ENCODE measurements around the gene BAIAP2. TPM values are rescaled to one million over a fixed set of nuclear protein-coding genes. Genes with fewer than 3 reads are reported as not detected.

BAIAP2 gene
- polyA plus RNA-seq, 2 of the 4 experiments (the other 2 are of a cell fraction): 7.1 to 27.5 TPM

GRCh38 chr17:81099888-81100287 lies 64.9 kb downstream of the BAIAP2 start:
- Histone ChIP-seq H3K4me3 (no peak overlapping the region), H3K9me3 (no peaks in the 10 kb centered on the region), H3K4me2 (no peak overlapping the region), H3K27ac (no peak overlapping the region), H3K4me1 (peaks cover 43% of the 10 kb centered on the region)
- no peak for FAIRE-seq
- POLR2A ChIA-PET: no interaction called here
- DNase-seq (ENCODE audit: low read depth in 1 of 2, low spot score in 1 of 2): no peak
- WGBS (ENCODE audit: missing lambda C conversion rate): 89% methylated on average over 23 of the region's 23 CpGs
- TF ChIP-seq PHF8 (IDR thresholded peaks at IDR 0.05; ENCODE audit: borderline replicate concordance, low read depth) (no peak), JUNB (IDR thresholded peaks at IDR 0.05) (no peak), GATA3 (IDR thresholded peaks at IDR 0.05; ENCODE audit: borderline replicate concordance) (no peak), MAFK (IDR thresholded peaks at IDR 0.05; ENCODE audit: partially characterized antibody) (no peak), HDAC2 (IDR thresholded peaks at IDR 0.05) (no peak), RAD21 (conservative IDR thresholded peaks at IDR 0.05 in 1 of 2, IDR thresholded peaks at IDR 0.05 in 1 of 2) (no peak), ESRRA (IDR thresholded peaks at IDR 0.05; ENCODE audit: borderline replicate concordance, low read length) (no peak), NFE2L2 (conservative IDR thresholded peaks at IDR 0.05; ENCODE audit: low read length) (no peak), PBX3 (IDR thresholded peaks at IDR 0.05) (no peak), TFCP2L1 (CRISPR knock-in tag; IDR thresholded peaks at IDR 0.05) (no peak), CHD2 (IDR thresholded peaks at IDR 0.05; ENCODE audit: low read length, partially characterized antibody) (no peak)
- ATAC-seq: no peak
- CTCF ChIA-PET: interaction anchor here (1.0 to 17.4 kb wide), 6 partner anchors 14 to 87 kb away, joined by 3 to 880 read pairs (median 44); partner anchors contain the start of gene BAIAP2

- no peak for TF ChIP-seq FOSL2 (IDR thresholded peaks at IDR 0.05)
- TF ChIP-seq FOSL2 (CRISPR knock-in tag; IDR thresholded peaks at IDR 0.05): no peak
- no peak for TF ChIP-seq USF2 (IDR thresholded peaks at IDR 0.05)
- no peak for TF ChIP-seq MAX (IDR thresholded peaks at IDR 0.05)
- TF ChIP-seq TP53 (CRISPR knock-in tag; IDR thresholded peaks at IDR 0.05): no peak
- TF ChIP-seq EP300 (IDR thresholded peaks at IDR 0.05): no peak
- no peak for TF ChIP-seq MAFK (IDR thresholded peaks at IDR 0.05; ENCODE audit: partially characterized antibody)
- no peak for TF ChIP-seq HEYL (CRISPR knock-in tag; IDR thresholded peaks at IDR 0.05)
- no peak for TF ChIP-seq FOSB (CRISPR knock-in tag; IDR thresholded peaks at IDR 0.05)
- TF ChIP-seq RAD21 (conservative IDR thresholded peaks at IDR 0.05 in 1 of 2, IDR thresholded peaks at IDR 0.05 in 1 of 2): no peak
- no peak for TF ChIP-seq SMC3 (IDR thresholded peaks at IDR 0.05)
- TF ChIP-seq JUN (IDR thresholded peaks at IDR 0.05): no peak
- TF ChIP-seq NR3C1 (IDR thresholded peaks at IDR 0.05): no peak
- no peak for TF ChIP-seq ZC3H11A (IDR thresholded peaks at IDR 0.05)
- no peak for TF ChIP-seq RNF2 (IDR thresholded peaks at IDR 0.05; ENCODE audit: borderline replicate concordance, low read depth)
- no peak for TF ChIP-seq PHF8 (IDR thresholded peaks at IDR 0.05; ENCODE audit: borderline replicate concordance, low read depth)
- TF ChIP-seq BHLHE40 (IDR thresholded peaks at IDR 0.05; ENCODE audit: low read depth, low read length): no peak
- TF ChIP-seq ATOH8 (CRISPR knock-in tag; IDR thresholded peaks at IDR 0.05; ENCODE audit: low read depth): no peak
- TF ChIP-seq TFCP2L1 (CRISPR knock-in tag; IDR thresholded peaks at IDR 0.05): no peak
- no peak for TF ChIP-seq CHD2 (IDR thresholded peaks at IDR 0.05; ENCODE audit: low read length, partially characterized antibody)
- no peak for ATAC-seq
- WGBS (ENCODE audit: missing lambda C conversion rate): 93% methylated on average over 8 of the region's 10 CpGs
- Histone ChIP-seq H3K4me1 (peaks cover 35% of the 10 kb centered on the region), H3K9me3 (no peaks in the 10 kb centered on the region), H3K27ac (no peak overlapping the region), H3K4me3 (no peak overlapping the region), H3K4me2 (no peak overlapping the region)
- no peak for FAIRE-seq
- POLR2A ChIA-PET: no interaction called here
- DNase-seq (ENCODE audit: low read depth in 1 of 2, low spot score in 1 of 2): no peak
- CTCF ChIA-PET: interaction anchor here (1.4 to 17.4 kb wide), 4 partner anchors 13 to 88 kb away, joined by 3 to 880 read pairs (median 85); partner anchors contain the start of gene BAIAP2
These were observed 65.7 kb downstream of the BAIAP2 start for GRCh38 chr17:81100668-81101067.

All from A549 (cell line).